MM.1S (cell line): ENCODE results near the gene MRPS22.

Experiments
- EZH2 ChIP-seq: fragments of 300-600 bp; sonication (generic); optimal IDR thresholded peaks from 2 replicates; pipeline ENCODE3; 2017; ENCODE audit warnings: low read depth, mild to moderate bottlenecking, antibody characterized with exemption, low read length, mixed read lengths
- TF ChIP-seq, protein P1 (sequence below): fragments of 300-600 bp; sonication (generic); IDR thresholded peaks from 2 replicates; pipeline ENCODE4 v1.5.1; 2016; ENCODE audit warnings: antibody characterized with exemption, low read length, mixed read lengths

DNA sequence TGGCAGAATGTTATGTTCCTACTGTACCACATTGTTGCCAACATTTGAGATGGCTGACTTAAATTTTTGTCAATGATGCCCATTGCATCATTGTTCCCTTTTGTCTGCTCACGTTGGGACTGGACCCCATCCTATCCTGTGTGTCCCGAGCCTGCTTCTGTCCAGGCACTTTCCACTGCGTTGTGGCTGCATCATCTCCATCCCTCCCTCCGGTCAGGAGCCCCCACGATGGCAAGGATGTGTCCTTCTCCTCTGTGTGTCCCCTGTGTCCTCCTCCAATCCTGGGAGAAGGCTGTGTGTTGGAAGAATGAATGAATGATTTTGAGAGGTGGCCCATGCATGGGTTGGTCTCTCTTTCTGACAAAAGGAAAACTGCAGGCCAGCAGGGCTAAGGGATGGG is 19.4 kb upstream of the MRPS22 start:
- TF ChIP-seq, protein P1, sequence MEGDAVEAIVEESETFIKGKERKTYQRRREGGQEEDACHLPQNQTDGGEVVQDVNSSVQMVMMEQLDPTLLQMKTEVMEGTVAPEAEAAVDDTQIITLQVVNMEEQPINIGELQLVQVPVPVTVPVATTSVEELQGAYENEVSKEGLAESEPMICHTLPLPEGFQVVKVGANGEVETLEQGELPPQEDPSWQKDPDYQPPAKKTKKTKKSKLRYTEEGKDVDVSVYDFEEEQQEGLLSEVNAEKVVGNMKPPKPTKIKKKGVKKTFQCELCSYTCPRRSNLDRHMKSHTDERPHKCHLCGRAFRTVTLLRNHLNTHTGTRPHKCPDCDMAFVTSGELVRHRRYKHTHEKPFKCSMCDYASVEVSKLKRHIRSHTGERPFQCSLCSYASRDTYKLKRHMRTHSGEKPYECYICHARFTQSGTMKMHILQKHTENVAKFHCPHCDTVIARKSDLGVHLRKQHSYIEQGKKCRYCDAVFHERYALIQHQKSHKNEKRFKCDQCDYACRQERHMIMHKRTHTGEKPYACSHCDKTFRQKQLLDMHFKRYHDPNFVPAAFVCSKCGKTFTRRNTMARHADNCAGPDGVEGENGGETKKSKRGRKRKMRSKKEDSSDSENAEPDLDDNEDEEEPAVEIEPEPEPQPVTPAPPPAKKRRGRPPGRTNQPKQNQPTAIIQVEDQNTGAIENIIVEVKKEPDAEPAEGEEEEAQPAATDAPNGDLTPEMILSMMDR, result no peak
- TF ChIP-seq EZH2, result no peak
